Measurements from ENCODE around the gene CSNK1D.

DNA sequence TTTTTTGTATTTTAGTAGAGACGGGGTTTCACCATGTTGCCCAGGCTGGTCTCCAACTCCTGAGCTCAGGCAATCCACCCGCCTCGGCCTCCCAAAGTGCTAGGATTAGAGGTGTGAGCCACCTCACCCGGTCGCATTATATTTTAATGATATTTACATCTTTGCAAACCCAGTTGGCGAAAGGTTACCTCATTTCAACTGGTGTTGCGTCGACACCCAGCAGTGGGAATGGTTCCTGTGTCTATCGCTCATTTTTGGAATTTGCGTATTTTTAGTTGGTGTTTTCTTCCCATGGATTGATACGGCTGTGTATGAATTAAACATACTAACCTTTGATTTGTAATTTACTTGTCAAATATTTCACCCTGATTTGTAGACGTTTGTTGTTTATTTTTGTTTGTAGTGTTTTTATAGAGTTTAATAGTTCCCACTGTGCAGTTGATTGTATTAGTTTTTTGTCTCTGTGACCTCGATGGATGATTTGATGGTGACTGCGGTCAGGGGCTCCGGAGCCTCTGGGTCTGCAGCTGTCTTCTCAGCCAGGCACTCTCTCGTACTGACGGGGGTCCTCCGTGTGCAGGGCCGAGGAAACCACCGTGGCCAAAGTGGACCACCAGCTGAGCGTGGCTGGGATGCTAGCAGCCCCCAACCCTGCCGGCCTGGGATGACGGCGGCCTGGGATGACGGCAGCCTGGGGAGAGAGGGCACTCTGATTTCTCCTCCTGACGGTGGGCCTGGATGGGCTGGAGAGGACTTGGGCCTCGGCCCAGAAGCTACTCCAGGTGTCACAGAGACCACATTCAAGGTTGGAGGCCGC, 39.9 kb upstream of the CSNK1D start:
- TF ChIP-seq POLR2A (IDR thresholded peaks at IDR 0.05; ENCODE audit: low read depth, low read length) = no peak
- no peak for TF ChIP-seq POLR2AphosphoS5 (IDR thresholded peaks at IDR 0.05; ENCODE audit: low read depth, low read length)
- no peak for TF ChIP-seq TAF1 (IDR thresholded peaks at IDR 0.05; ENCODE audit: low read depth, low read length)
- no peak for TF ChIP-seq PAX5 (IDR thresholded peaks at IDR 0.05; ENCODE audit: insufficient read depth, low read length, severe bottlenecking)
- no peak for TF ChIP-seq POU2F2 (IDR thresholded peaks at IDR 0.05; ENCODE audit: low read depth, low read length)

All from GM12891 (cell line).